Kidney (tissue), 14 donors: ENCODE data around the gene VAT1L. TPM values are rescaled to one million over a fixed set of nuclear protein-coding genes. Genes with fewer than 3 reads are reported as not detected.

Experiments used
- DNase-seq, 5 donors: peaks; one replicate each; pipeline ENCODE4 v3.0.0-alpha.2; 2013 to 2020
- FAIRE-seq: peaks from 2 replicates; lab custom pipeline; 2012; peaks lifted over from hg19 to GRCh38; lab: Jason Lieb, UNC
- H3K27ac ChIP-seq, 2 donors: one replicate each; pipeline ENCODE4 v1.7.0; 2013; ENCODE audit warnings: low read depth in 2 of 2, low read length in 2 of 2, inconsistent platforms in 1 of 2
- H3K27me3 ChIP-seq: one replicate; pipeline ENCODE4 v1.7.1; 2013; ENCODE audit warnings: low read length, inconsistent platforms; ENCODE audit not compliant: control insufficient read depth, insufficient read depth
- H3K36me3 ChIP-seq, 3 donors: one replicate each; pipeline versions ENCODE4 v1.7.0 to v1.7.1; 2013; ENCODE audit warnings: low read length in 3 of 3, control low read depth in 1 of 3, inconsistent platforms in 1 of 3; ENCODE audit not compliant: insufficient read depth in 3 of 3, control insufficient read depth in 2 of 3
- H3K4me1 ChIP-seq, 3 donors: one replicate each; pipeline versions ENCODE4 v1.7.0 to v1.7.1; 2013; ENCODE audit warnings: low read length in 3 of 3, inconsistent platforms in 1 of 3, low read depth in 1 of 3; ENCODE audit not compliant: control insufficient read depth in 2 of 3, insufficient read depth in 2 of 3
- H3K4me3 ChIP-seq, 3 donors: one replicate each; pipeline versions ENCODE4 v1.7.0 to v1.8.1; 2013; ENCODE audit warnings: low read length in 3 of 3, control low read depth in 1 of 3, inconsistent platforms in 1 of 3
- H3K9ac ChIP-seq, 3 donors: one replicate each; pipeline versions ENCODE4 v1.7.0 to v1.7.1; 2013; ENCODE audit warnings: low read length in 3 of 3, control low read depth in 1 of 3, inconsistent platforms in 1 of 3
- H3K9me3 ChIP-seq, 3 donors: one replicate each; pipeline versions ENCODE4 v1.7.0 to v1.7.1; 2013; ENCODE audit warnings: low read length in 3 of 3, control low read depth in 1 of 3, inconsistent platforms in 1 of 3; ENCODE audit not compliant: control insufficient read depth in 2 of 3, insufficient read depth in 1 of 3
- CTCF ChIP-seq: IDR thresholded peaks from 3 replicates; pipeline ENCODE4 v1.5.1; 2012; ENCODE audit warnings: mild to moderate bottlenecking, moderate library complexity, borderline replicate concordance; ENCODE audit not compliant: insufficient read depth; ENCODE audit errors: extremely low read depth
- intact Hi-C: fragments of 100-400 bp; cut with DNase I; formaldehyde crosslinking; loops from one replicate; pipeline ENCODE4 v1.11.1; 2022
- polyA plus RNA-seq: library from polyadenylated mRNA; stranded (reverse); fragments of 350-450 nt; fragmentation: Illumina TruSeq; extraction: RNeasy Lipid Tissue Mini Kit (QIAGEN cat#74804); gene quantifications from one replicate; pipeline ENCODE4 v1.2.3, GENCODE V29; 2014; ENCODE audit warnings: low read depth, low replicate concordance; ENCODE audit not compliant: insufficient read depth
- total RNA-seq: library from RNA; stranded (reverse); fragmentation: NEBNext Ultra II Directional; extraction: Animal tissue kit (Norgen Biotek cat#: 25700); gene quantifications from one replicate; pipeline ENCODE4 v1.2.1, GENCODE V29; 2021
- donor health status: control.
- donor health status: control.
- donor health status: control.
- donor health status: control.
- donor health status: control.
- donor health status: DM: yes; HTN: yes; CAD: no.
- donor health status: Normal renal cell carcinoma (clear cell type).

VAT1L gene
- total and polyA plus RNA-seq, 2 donors from 2014 or later = 0.85 to 4.5 TPM

- Histone ChIP-seq H3K9me3 (no peaks in the 10 kb centered on the region), H3K27ac (no peak overlapping the region), H3K27me3 (no peaks in the 10 kb centered on the region), H3K36me3 (no peaks in the 10 kb centered on the region), H3K4me1 (no peaks in the 10 kb centered on the region), H3K4me3 (no peak overlapping the region), H3K9ac (no peak overlapping the region)
- DNase-seq (no peak), FAIRE-seq (no peak)
- intact Hi-C loops = no loop called here
- TF ChIP-seq CTCF = no peak
Observed at GRCh38 chr16:77939968-77940367, 151.6 kb downstream of the VAT1L start.

GRCh38 chr16:77943801-77944200 lies 155.4 kb downstream of the VAT1L start:
- H3K4me3 ChIP-seq = no peak overlapping the region
- intact Hi-C loops = no loop called here
- DNase-seq = no peak
- H3K27me3 ChIP-seq = no peaks in the 10 kb centered on the region
- H3K27ac ChIP-seq = no peak overlapping the region
- no peak for TF ChIP-seq CTCF
- no peak for FAIRE-seq
- no peaks in the 10 kb centered on the region for H3K36me3 ChIP-seq
- H3K9me3 ChIP-seq = no peaks in the 10 kb centered on the region
- no peak overlapping the region for H3K9ac ChIP-seq
- no peaks in the 10 kb centered on the region for H3K4me1 ChIP-seq

- no peak for TF ChIP-seq CTCF
- Histone ChIP-seq H3K36me3 (no peaks in the 10 kb centered on the region), H3K4me3 (no peak overlapping the region), H3K9me3 (no peaks in the 10 kb centered on the region), H3K4me1 (no peaks in the 10 kb centered on the region), H3K27me3 (no peaks in the 10 kb centered on the region), H3K9ac (no peak overlapping the region), H3K27ac (no peak overlapping the region)
- DNase-seq = no peak
- no peak for FAIRE-seq
- intact Hi-C loops = no loop called here
Observed at GRCh38 chr16:77944631-77945030, 156.3 kb downstream of the VAT1L start.

GRCh38 chr16:77945126-77945525 lies 156.8 kb downstream of the VAT1L start:
- no peak overlapping the region for H3K9ac ChIP-seq
- H3K9me3 ChIP-seq = no peaks in the 10 kb centered on the region
- H3K27ac ChIP-seq = no peak overlapping the region
- TF ChIP-seq CTCF = no peak
- no peak for FAIRE-seq
- no peak overlapping the region for H3K4me3 ChIP-seq
- intact Hi-C loops = no loop called here
- H3K36me3 ChIP-seq = no peaks in the 10 kb centered on the region
- no peak for DNase-seq
- H3K27me3 ChIP-seq = no peaks in the 10 kb centered on the region
- H3K4me1 ChIP-seq = no peaks in the 10 kb centered on the region
